HepG2 (cell line): ENCODE data around the gene ITGAV. TPM values are rescaled to one million over a fixed set of nuclear protein-coding genes. Genes with fewer than 3 reads are reported as not detected.

ENCODE experiments used
- ATAC-seq: fragments of 200-7000 bp; cut with Tn5 transposase; 3 replicates; pipeline ENCODE4 v1.9.1; 2020; ENCODE audit warnings: mild to moderate bottlenecking, moderate library complexity
- BruUV-seq: library from RNA; stranded (reverse); fragments of 400-500 nt; replicated peaks from 2 replicates; lab custom pipeline; 2021; lab: Mats Ljungman, UMichigan
- CTCF ChIA-PET: fragments of 300-600 bp; formaldehyde crosslinking; extraction: SDS; loops from one replicate; lab custom pipeline; 2021; ENCODE audit warnings: low total read pairs, inconsistent platforms, low intra/inter-chr PET ratio; lab: Yijun Ruan, JAX
- POLR2A ChIA-PET: fragments of 350-600 bp; sonication (Branson Sonifier 250); formaldehyde crosslinking; loops from one replicate; lab custom pipeline; 2020; ENCODE audit warnings: antibody characterized with exemption, inconsistent platforms; lab: Yijun Ruan, JAX
- DNase-seq: peaks from one replicate; pipeline ENCODE4 v3.0.0-alpha.2; 2015; ENCODE audit warnings: low spot score
- FAIRE-seq: peaks from 3 replicates; lab custom pipeline; 2011; peaks lifted over from hg19 to GRCh38; lab: Jason Lieb, UNC
- H2AFZ ChIP-seq: one replicate; pipeline ENCODE4 v1.6.1; 2011; ENCODE audit warnings: low read length, inconsistent platforms
- H3K27ac ChIP-seq: fragments of 300-600 bp; 3 replicates; pipeline ENCODE4 v1.8.0; 2011; ENCODE audit warnings: mixed run types, mild to moderate bottlenecking, mixed read lengths, low read length, inconsistent platforms; ENCODE audit not compliant: insufficient read depth; ENCODE audit errors: extremely low read length
- H3K27me3 ChIP-seq, 2 experiments: fragments of 200-600 bp in 1 of 2; 2 replicates in 1 of 2; 3 replicates in 1 of 2; pipeline versions ENCODE4 v1.6.0 to v1.8.0; 2011; ENCODE audit warnings: low read length in 2 of 2, mild to moderate bottlenecking in 2 of 2, moderate library complexity in 2 of 2, inconsistent platforms in 1 of 2; ENCODE audit not compliant: insufficient read depth in 2 of 2, control insufficient read depth in 1 of 2
- H3K36me3 ChIP-seq, 2 experiments: fragments of 200-600 bp in 1 of 2; replicated peaks in 1 of 2; 2 replicates in 1 of 2; 3 replicates in 1 of 2; pipeline versions ENCODE4 v1.5.1 to v1.8.0; 2011; ENCODE audit warnings: low read length in 2 of 2, inconsistent platforms in 1 of 2; ENCODE audit not compliant: insufficient read depth in 2 of 2, control insufficient read depth in 1 of 2
- H3K4me1 ChIP-seq: 2 replicates; pipeline ENCODE4 v1.5.1; 2012; ENCODE audit warnings: low read length, inconsistent platforms; ENCODE audit not compliant: insufficient read depth
- H3K4me2 ChIP-seq: 2 replicates; pipeline ENCODE4 v1.6.0; 2011; ENCODE audit warnings: low read depth, low read length, inconsistent platforms
- H3K4me3 ChIP-seq, 3 experiments: fragments of 200-600 bp in 1 of 3; sonication (generic), shearing (Covaris generic) in 1 of 3; replicated peaks in 1 of 3; 2 replicates each; pipeline ENCODE4 v1.5.1; 2011 to 2016; ENCODE audit warnings: low read length in 3 of 3, inconsistent platforms in 2 of 3, low read depth in 2 of 3, mild to moderate bottlenecking in 2 of 3, control low read depth in 1 of 3, mixed read lengths in 1 of 3; ENCODE audit not compliant: insufficient read depth in 1 of 3
- H3K79me2 ChIP-seq: one replicate; pipeline ENCODE4 v1.6.1; 2011; ENCODE audit warnings: low read length, inconsistent platforms; ENCODE audit not compliant: insufficient read depth
- H3K9ac ChIP-seq: 2 replicates; pipeline ENCODE4 v1.6.0; 2011; ENCODE audit warnings: mild to moderate bottlenecking, low read depth, low read length, inconsistent platforms; ENCODE audit not compliant: insufficient read depth
- H3K9me3 ChIP-seq: 2 replicates; pipeline ENCODE4 v1.5.1; 2012; ENCODE audit warnings: mild to moderate bottlenecking, low read length
- H4K20me1 ChIP-seq: 2 replicates; pipeline ENCODE4 v1.6.0; 2011; ENCODE audit warnings: inconsistent platforms, mild to moderate bottlenecking, low read length, moderate library complexity; ENCODE audit not compliant: insufficient read depth
- PPARG ChIP-seq: conservative IDR thresholded peaks from 2 replicates; pipeline ENCODE4 v1.6.1; 2016; ENCODE audit warnings: missing biosample characterization, missing genetic modification reagents
- RBAK ChIP-seq: sonication (generic); formaldehyde crosslinking; IDR thresholded peaks from 2 replicates; pipeline ENCODE4 v1.5.1; 2020; ENCODE audit warnings: mild to moderate bottlenecking, missing genetic modification reagents
- SALL2 ChIP-seq: sonication (generic); formaldehyde crosslinking; IDR thresholded peaks from 2 replicates; pipeline ENCODE4 v1.8.1; 2023; ENCODE audit warnings: mild to moderate bottlenecking, missing genetic modification reagents, inconsistent platforms
- SMAD1 ChIP-seq: sonication (generic); formaldehyde crosslinking; IDR thresholded peaks from 2 replicates; pipeline ENCODE4 v1.4.0; 2020; ENCODE audit warnings: missing genetic modification reagents, low read depth, mild to moderate bottlenecking, borderline replicate concordance
- ZNF260 ChIP-seq: sonication (generic); formaldehyde crosslinking; IDR thresholded peaks from 2 replicates; pipeline ENCODE4 v1.4.0; 2020; ENCODE audit warnings: missing genetic modification reagents, low read depth, mild to moderate bottlenecking, borderline replicate concordance
- ZNF547 ChIP-seq: sonication (generic); formaldehyde crosslinking; IDR thresholded peaks from 2 replicates; pipeline ENCODE4 v1.5.1; 2020; ENCODE audit warnings: mild to moderate bottlenecking, missing genetic modification reagents
- WGBS: methylation state at CpG from one replicate; pipeline ENCODE4 v1.1.6; 2017; ENCODE audit warnings: low lambda C conversion rate; 5-methylcytosine and 5-hydroxymethylcytosine counted together
- in situ Hi-C: cut with HindIII; loops from 2 replicates; pipeline ENCODE4 v1.10.0; 2017; ENCODE audit warnings: low pct_unique_long_range_greater_than_20kb; ENCODE audit not compliant: extremely low pct_ligation_motif_present
- intact Hi-C: fragments of 100-400 bp; cut with micrococcal nuclease; formaldehyde crosslinking; loops from one replicate; pipeline ENCODE4 v1.10.0; 2022; ENCODE audit not compliant: unreplicated experiment
- polyA plus RNA-seq, 8 experiments: library from polyadenylated mRNA; depleted of rRNA in 3 of 8; stranded (reverse) in 7 of 8; unstranded in 1 of 8; fragments of >200 nt; fragmentation: Illumina TruSeq in 4 of 8; extraction: Trizol in 4 of 8; gene quantifications; 2 replicates each; pipeline versions ENCODE4 v1.2.1 to v1.2.3, GENCODE V29; 2011 to 2016; ENCODE audit warnings: low read depth in 4 of 8, missing spikeins in 1 of 8, mixed read lengths in 1 of 8; ENCODE audit not compliant: insufficient read depth in 1 of 8
- total RNA-seq, 5 experiments: library from RNA; depleted of rRNA; stranded (reverse); fragments of >200 nt; fragmentation: Illumina TruSeq; extraction: Trizol; gene quantifications; 2 replicates each; pipeline ENCODE4 v1.2.3, GENCODE V29; 2016; ENCODE audit warnings: low read depth in 1 of 5
- TF ChIP-seq, protein P1 (sequence below): sonication (generic); formaldehyde crosslinking; IDR thresholded peaks from 2 replicates; pipeline ENCODE4 v1.4.0; 2020; ENCODE audit warnings: missing genetic modification reagents, borderline replicate concordance

The ITGAV gene
- total and polyA plus RNA-seq, 2 of the 13 experiments (the other 11 are each of a cell fraction or from before 2014, with no cell fraction given), result 59.1 to 60.4 TPM

DNA sequence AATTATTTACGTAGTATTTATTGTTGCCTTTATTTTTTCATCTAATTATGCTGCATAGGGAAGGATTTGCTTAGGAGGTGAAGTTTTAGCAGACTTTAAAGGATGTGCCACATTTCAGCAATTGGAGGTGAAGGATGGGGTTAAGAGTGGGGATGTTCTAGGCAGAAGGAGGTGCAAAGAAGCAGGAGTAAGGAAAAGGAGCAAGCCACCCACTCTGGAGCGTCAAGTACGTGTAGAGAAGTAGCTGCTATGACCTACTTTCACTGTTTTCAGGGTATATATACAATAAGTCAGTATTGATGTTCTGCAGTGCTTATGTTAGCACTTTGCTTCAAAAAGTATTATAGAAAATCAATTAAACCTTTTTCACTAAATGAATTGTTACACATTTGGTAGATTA is 34.4 kb downstream of the ITGAV start:
- CTCF ChIA-PET, result no interaction called here
- Histone ChIP-seq H3K27ac (no peak overlapping the region), H3K27me3 (no peaks in the 10 kb centered on the region), H3K4me2 (no peak overlapping the region), H3K36me3 (peaks cover 11 to 35% of the 10 kb centered on the region in 2 experiments; a peak in 4 of 5 replicates), H4K20me1 (no peaks in the 10 kb centered on the region), H3K4me3 (no peak overlapping the region), H3K9me3 (no peaks in the 10 kb centered on the region), H3K79me2 (no peaks in the 10 kb centered on the region), H2AFZ (no peak overlapping the region), H3K4me1 (no peaks in the 10 kb centered on the region), H3K9ac (no peak overlapping the region)
- in situ Hi-C loops, result no loop called here
- POLR2A ChIA-PET, result no interaction called here
- 96% methylated on average over 3 of the region's 3 CpGs for WGBS
- TF ChIP-seq RBAK (CRISPR knock-in tag) (no peak), ZNF260 (no peak), PPARG (CRISPR knock-in tag) (no peak), SMAD1 (no peak), SALL2 (CRISPR knock-in tag) (no peak), ZNF547 (CRISPR knock-in tag) (no peak)
- TF ChIP-seq, protein P1, sequence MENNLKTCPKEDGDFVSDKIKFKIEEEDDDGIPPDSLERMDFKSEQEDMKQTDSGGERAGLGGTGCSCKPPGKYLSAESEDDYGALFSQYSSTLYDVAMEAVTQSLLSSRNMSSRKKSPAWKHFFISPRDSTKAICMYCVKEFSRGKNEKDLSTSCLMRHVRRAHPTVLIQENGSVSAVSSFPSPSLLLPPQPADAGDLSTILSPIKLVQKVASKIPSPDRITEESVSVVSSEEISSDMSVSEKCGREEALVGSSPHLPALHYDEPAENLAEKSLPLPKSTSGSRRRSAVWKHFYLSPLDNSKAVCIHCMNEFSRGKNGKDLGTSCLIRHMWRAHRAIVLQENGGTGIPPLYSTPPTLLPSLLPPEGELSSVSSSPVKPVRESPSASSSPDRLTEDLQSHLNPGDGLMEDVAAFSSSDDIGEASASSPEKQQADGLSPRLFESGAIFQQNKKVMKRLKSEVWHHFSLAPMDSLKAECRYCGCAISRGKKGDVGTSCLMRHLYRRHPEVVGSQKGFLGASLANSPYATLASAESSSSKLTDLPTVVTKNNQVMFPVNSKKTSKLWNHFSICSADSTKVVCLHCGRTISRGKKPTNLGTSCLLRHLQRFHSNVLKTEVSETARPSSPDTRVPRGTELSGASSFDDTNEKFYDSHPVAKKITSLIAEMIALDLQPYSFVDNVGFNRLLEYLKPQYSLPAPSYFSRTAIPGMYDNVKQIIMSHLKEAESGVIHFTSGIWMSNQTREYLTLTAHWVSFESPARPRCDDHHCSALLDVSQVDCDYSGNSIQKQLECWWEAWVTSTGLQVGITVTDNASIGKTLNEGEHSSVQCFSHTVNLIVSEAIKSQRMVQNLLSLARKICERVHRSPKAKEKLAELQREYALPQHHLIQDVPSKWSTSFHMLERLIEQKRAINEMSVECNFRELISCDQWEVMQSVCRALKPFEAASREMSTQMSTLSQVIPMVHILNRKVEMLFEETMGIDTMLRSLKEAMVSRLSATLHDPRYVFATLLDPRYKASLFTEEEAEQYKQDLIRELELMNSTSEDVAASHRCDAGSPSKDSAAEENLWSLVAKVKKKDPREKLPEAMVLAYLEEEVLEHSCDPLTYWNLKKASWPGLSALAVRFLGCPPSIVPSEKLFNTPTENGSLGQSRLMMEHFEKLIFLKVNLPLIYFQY (CRISPR knock-in tag), result no peak
- DNase-seq, result no peak
- no peak for ATAC-seq
- FAIRE-seq, result no peak
- intact Hi-C loops, result no loop called here
- no TSS peak for BruUV-seq
